Measurements from ENCODE around the gene SSMEM1. TPM values are rescaled to one million over a fixed set of nuclear protein-coding genes. Genes with fewer than 3 reads are reported as not detected.
"Not testable (repeated sequence)": the region's sequence is repeated elsewhere in the genome, so short reads cannot be mapped to it uniquely, and the experiment has no call there.

SSMEM1 gene
- total RNA-seq, 6 experiments from 2014 or later = not detected

GRCh38 chr7:130249626-130250025 lies 42.0 kb downstream of the SSMEM1 start:
- WGBS (ENCODE audit: insufficient coverage, low coverage, low lambda C conversion rate, missing lambda C conversion rate) = 81% methylated on average over 3 of the region's 3 CpGs
- H3K27me3 ChIP-seq; DNase-seq; H3K36me3 ChIP-seq; intact Hi-C loops (cut with DNase I); H3K4me3 ChIP-seq; ATAC-seq; H3K4me1 ChIP-seq; H3K9me3 ChIP-seq; H3K27ac ChIP-seq: not testable (repeated sequence)

- Histone ChIP-seq H3K4me1 (no peaks in the 10 kb centered on the region), H3K9me3 (peaks cover 0 to 10% (median 4%) of the 10 kb centered on the region in 4 donors), H3K36me3 (no peaks in the 10 kb centered on the region), H3K27me3 (no peaks in the 10 kb centered on the region), H3K27ac (no peak overlapping the region), H3K4me3 (no peak overlapping the region)
- TF ChIP-seq CTCF (IDR thresholded peaks at IDR 0.05) (no peak), POLR2A (IDR thresholded peaks at IDR 0.05) (no peak)
- no CpG with 5 or more reads among the region's 6 CpGs for WGBS (ENCODE audit: insufficient coverage, low coverage, low lambda C conversion rate, missing lambda C conversion rate)
- intact Hi-C loops (cut with DNase I) = no loop called here
- ATAC-seq (no peak), DNase-seq (no peak)
Observed at GRCh38 chr7:130254555-130254954, 46.9 kb downstream of the SSMEM1 start.

GRCh38 chr7:130256704-130257103 lies 49.0 kb downstream of the SSMEM1 start:
- no peaks in the 10 kb centered on the region for H3K36me3 ChIP-seq
- ATAC-seq (no peak), DNase-seq (no peak)
- no peak overlapping the region for H3K27ac ChIP-seq
- no peaks in the 10 kb centered on the region for H3K27me3 ChIP-seq
- no peaks in the 10 kb centered on the region for H3K4me1 ChIP-seq
- intact Hi-C loops (cut with DNase I) = no loop called here
- no peak overlapping the region for H3K4me3 ChIP-seq
- H3K9me3 ChIP-seq = peaks cover 0 to 10% (median 4%) of the 10 kb centered on the region in 4 donors
- TF ChIP-seq POLR2A (IDR thresholded peaks at IDR 0.05) (no peak), CTCF (IDR thresholded peaks at IDR 0.05) (no peak)
- WGBS (ENCODE audit: insufficient coverage, low coverage, low lambda C conversion rate, missing lambda C conversion rate) = 42% methylated on average over 2 of the region's 2 CpGs

GRCh38 chr7:130258494-130259078 lies 50.9 kb downstream of the SSMEM1 start:
- DNase-seq = no peak

GRCh38 chr7:130262448-130262847 lies 54.8 kb downstream of the SSMEM1 start:
- no peak overlapping the region for H3K27ac ChIP-seq
- intact Hi-C loops (cut with DNase I) = no loop called here

More at GRCh38 chr7:130258494-130259078, 50.9 kb downstream of the SSMEM1 start:
- intact Hi-C loops (cut with DNase I) = no loop called here
- H3K9me3 ChIP-seq = peaks cover 0 to 10% (median 4%) of the 10 kb centered on the region in 4 donors
- H3K27me3 ChIP-seq = no peaks in the 10 kb centered on the region
- ATAC-seq = no peak
- no peak overlapping the region for H3K4me3 ChIP-seq
- no peaks in the 10 kb centered on the region for H3K4me1 ChIP-seq
- WGBS (ENCODE audit: insufficient coverage, low coverage, low lambda C conversion rate, missing lambda C conversion rate) = 32% methylated on average over 1 of the region's 1 CpG
- TF ChIP-seq CTCF (IDR thresholded peaks at IDR 0.05) = no peak
- no peak for TF ChIP-seq POLR2A (IDR thresholded peaks at IDR 0.05)
- H3K27ac ChIP-seq = no peak overlapping the region
- H3K36me3 ChIP-seq = no peaks in the 10 kb centered on the region

More at GRCh38 chr7:130262448-130262847, 54.8 kb downstream of the SSMEM1 start:
- Histone ChIP-seq H3K4me1 (no peaks in the 10 kb centered on the region), H3K36me3 (no peaks in the 10 kb centered on the region), H3K4me3 (no peak overlapping the region), H3K9me3 (peaks cover 0 to 10% (median 4%) of the 10 kb centered on the region in 4 donors), H3K27me3 (no peaks in the 10 kb centered on the region)
- ATAC-seq = no peak
- DNase-seq = no peak
- 57% methylated on average over 2 of the region's 2 CpGs for WGBS (ENCODE audit: insufficient coverage, low coverage, low lambda C conversion rate, missing lambda C conversion rate)
- TF ChIP-seq POLR2A (IDR thresholded peaks at IDR 0.05) = no peak
- no peak for TF ChIP-seq CTCF (IDR thresholded peaks at IDR 0.05)
